ENCODE results near the gene UBL4A.

DNA sequence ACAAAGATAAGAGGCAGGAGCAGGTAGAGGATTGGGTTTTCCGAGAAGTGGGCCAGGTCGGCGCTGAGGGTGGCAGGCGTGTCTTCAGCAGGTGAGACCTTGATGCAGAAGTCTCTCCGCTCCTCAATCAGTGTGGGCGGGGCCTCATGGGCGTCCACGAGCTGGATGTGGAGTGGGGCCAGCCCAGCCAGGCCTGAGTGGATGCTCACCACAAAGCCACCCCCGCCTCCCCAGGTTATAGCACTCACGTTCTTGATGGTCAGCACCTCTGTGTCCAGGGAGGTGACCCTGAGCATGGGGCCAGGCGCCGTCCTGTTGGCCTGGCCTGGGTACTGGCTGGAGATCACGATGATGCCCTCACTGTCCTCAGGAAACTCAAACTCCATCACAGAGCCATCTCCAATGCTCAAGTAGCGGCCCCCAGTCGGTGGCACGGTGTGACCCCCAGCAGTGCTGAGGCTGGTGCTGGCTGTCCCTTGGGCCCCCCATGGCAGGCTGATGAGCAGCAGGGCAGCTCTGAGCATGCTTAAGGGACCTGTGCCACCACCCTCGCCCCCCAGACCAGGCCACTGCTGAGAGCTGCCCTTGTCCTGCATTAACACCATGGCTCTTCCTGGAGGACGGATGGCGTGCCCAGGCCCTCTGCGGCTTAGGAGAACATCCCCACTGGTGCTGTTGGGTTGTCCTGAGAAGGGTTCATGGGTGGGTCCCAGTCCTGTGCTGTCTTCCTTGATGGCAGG, 2.1 kb upstream of the UBL4A start:
- TF ChIP-seq POLR2A (IDR thresholded peaks at IDR 0.05) = no peak
- TF ChIP-seq, protein P1, sequence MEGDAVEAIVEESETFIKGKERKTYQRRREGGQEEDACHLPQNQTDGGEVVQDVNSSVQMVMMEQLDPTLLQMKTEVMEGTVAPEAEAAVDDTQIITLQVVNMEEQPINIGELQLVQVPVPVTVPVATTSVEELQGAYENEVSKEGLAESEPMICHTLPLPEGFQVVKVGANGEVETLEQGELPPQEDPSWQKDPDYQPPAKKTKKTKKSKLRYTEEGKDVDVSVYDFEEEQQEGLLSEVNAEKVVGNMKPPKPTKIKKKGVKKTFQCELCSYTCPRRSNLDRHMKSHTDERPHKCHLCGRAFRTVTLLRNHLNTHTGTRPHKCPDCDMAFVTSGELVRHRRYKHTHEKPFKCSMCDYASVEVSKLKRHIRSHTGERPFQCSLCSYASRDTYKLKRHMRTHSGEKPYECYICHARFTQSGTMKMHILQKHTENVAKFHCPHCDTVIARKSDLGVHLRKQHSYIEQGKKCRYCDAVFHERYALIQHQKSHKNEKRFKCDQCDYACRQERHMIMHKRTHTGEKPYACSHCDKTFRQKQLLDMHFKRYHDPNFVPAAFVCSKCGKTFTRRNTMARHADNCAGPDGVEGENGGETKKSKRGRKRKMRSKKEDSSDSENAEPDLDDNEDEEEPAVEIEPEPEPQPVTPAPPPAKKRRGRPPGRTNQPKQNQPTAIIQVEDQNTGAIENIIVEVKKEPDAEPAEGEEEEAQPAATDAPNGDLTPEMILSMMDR (IDR thresholded peaks at IDR 0.05) = no peak
